ENCODE data around the gene SMIM35.
A peak's percentile ranks its signal among the peaks of the same experiment; 100 is the strongest.

The SMIM35 gene

DNA sequence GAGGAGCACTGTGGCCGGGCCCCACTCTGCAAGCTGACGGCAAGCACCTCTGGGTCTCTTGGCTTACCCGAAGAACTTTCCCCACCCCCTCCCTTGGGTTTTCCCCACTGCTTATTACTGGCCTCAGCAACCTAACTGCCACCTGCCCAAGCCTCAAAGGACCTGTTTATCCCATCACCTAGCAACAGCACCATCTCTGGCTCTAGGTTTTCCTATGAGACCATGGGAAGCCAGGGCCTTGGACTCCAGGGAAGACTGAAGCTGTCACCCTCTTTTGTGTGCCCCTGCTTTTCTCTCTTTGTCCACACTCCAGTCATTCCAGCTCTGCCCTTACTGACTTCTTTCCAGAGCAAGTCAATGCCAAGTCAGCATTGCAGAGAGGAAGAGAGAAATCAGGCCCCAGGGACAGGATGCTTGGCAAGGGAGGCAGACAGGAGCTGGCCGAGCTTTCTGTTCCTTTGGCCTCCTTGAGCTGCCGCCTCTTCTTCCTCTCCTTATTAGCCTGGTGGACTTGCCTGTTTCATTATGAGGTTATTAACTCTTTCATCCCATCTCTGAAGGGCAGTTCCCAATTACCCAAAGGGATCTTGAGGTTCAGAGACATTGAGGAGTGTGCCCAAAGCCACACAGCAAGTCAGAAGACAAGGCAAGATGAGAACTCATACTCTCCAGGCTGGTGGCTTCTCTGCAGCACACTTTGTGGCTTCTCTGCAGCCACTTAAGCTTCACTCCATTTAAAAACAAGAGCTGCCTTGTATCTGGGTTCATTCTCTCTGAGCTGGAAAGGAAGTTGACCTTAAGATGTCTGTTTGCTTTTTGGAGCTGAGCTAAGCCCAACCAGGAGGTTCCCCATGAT, at the start of gene SMIM35:
Gene SMIM35 (minus strand): TSS at position 51 of the 856 bp plus-strand sequence. CDS start 206 bp downstream, outside the sequence.
- no peak for DNase-seq

DNA sequence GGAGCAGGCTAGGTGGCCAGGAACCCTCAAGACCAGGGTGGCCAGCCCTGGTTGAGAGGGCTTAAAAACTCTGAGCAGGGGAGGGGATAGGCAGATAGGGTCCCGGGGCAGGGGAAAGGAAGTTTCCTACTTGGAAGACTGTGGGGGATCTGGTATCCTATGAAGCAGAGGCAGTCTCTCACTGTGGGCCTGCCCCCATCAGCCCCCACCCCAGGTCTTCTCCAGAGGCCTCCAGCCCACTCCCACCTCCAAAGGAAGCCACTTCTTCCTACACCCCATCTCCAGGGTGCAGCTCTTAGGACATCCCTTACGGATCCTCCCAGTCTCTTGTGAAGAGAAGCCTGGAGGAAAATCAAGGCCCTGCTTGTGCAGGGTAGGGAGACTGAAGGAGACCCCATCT, 49.6 kb upstream of the SMIM35 start:
- DNase-seq, result no peak

- no peak for DNase-seq
These were observed 49.0 kb upstream of the SMIM35 start for GRCh38 chr11:118135796-118136165.

GRCh38 chr11:118135051-118135795, 48.5 kb upstream of the SMIM35 start:
- DNase-seq, result no peak

GRCh38 chr11:118133816-118134215, 47.1 kb upstream of the SMIM35 start:
- DNase-seq, result no peak

- no peak for DNase-seq
These were observed 45.8 kb upstream of the SMIM35 start for GRCh38 chr11:118132385-118133151.

GRCh38 chr11:118129471-118130172, 42.9 kb upstream of the SMIM35 start:
- DNase-seq, result no peak

- DNase-seq, result no peak
These were observed 42.1 kb upstream of the SMIM35 start for GRCh38 chr11:118128721-118129470.

DNA sequence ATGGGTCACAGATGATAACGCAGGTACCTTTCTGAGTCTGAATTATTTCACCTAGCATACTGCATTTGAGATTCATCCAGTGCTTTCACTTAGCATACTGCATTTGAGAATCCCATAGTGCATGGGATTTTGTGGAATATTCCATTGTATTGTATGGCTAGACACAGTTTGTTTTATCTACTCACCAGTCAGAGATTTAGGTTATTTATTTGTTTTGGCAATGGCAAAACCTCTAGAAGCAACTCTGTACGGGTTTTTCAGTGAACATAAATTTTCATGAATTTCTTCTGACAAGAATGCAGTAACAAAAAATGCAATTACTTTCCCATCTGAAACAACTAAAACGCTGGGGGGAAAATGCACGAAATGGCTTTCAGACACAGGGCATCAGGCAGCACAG, 41.5 kb upstream of the SMIM35 start:
- DNase-seq, result no peak

DNA sequence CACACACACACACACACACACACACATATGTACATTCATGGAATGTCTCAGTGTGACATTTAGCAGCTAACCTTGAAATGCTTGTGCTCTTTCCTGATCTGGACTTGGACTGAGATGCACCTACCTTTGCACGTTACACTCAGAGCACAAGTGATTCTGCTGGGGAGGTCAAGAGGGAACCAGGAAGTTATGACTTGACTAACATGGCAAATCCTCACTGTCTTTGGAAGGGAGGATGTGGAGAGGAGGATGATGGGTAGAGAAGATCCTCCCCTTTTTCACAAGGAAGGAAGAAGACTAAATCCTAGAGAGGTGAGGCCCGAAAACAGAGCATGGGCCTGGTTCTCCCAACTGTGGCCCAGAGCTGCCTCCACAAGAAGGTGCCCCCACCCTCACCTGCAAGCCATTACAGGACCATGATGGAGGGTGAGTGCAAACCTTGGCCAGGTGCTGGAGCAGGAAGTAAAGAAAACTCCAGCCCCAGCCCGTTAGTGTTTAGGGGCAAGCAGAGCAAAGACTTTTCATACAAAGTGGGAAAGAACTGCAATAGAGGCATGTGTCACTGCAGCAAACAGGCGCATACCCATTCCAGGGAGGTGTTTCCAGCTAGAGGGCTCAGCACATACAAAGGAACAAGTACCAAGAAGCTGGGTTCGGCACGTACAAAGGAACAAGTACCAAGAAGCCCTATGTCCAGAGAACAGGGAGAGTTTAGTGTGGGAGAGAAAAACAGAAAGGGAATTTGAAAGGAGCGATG, 39.5 kb upstream of the SMIM35 start:
- DNase-seq, result no peak

DNA sequence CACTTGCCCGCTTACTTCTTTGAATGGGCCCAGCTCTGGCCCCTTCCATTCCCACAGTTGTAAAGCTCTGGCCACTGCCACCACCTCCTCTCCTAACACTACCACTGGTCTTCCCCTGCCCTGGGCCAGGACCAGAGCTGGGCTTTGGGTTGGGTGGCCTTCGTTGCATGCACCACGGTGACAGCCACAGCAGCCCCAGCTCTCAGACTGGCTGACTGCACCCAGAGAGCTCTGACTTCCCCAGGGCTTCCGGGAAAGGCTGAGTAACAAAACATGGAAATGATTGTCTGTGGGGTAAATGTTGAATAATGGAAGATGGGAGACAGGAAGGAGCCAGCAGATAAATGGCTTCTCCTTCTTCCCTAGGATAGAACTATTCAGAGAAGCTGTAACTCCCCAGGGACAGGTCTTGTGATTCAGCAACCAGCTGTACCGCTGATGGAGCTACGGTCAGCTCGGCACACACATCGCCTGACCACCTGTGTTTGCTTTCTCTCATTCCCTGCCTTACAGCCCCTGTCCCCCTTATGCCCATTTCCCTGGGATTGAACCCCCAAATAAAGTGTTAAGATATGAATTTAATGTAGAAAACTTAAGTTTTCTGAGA, 38.3 kb upstream of the SMIM35 start:
- DNase-seq, result peak; percentile 21

DNA sequence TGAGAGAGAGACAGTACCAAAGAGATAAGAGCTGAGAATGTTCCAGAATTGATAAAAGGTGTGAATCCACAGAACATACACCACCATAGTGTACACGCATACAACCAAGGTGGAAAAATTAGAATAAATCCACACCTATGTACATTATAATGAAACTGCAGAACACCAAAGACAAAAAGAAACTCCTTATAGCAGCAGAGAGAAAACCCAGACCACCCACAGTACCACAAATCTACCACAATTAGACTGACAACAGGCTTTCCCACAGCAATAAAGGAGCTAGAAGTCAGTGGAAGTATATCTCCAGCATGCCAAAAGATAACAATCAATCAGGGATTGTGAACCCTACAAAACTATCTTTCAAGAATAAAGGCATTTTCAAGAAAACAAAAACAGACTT, 34.0 kb upstream of the SMIM35 start:
- DNase-seq, result no peak

GRCh38 chr11:118117790-118118601, 31.2 kb upstream of the SMIM35 start:
- DNase-seq, result no peak

GRCh38 chr11:118115048-118115447, 28.3 kb upstream of the SMIM35 start:
- no peak for DNase-seq

GRCh38 chr11:118114266-118114665, 27.5 kb upstream of the SMIM35 start:
- no peak for DNase-seq

GRCh38 chr11:118112711-118113430, 26.1 kb upstream of the SMIM35 start:
- DNase-seq, result no peak

DNA sequence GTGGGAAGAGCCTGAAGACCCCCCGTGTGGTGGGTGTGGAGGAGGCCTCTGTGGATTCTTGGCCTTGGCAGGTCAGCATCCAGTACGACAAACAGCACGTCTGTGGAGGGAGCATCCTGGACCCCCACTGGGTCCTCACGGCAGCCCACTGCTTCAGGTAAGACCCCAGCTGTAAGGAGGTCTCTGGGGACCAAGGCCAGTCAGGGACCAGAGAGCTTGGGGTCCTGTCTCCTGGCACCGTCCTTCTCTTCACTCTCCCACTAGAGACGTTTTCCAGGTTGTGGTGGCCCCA, 24.9 kb upstream of the SMIM35 start:
- no peak for DNase-seq

DNA sequence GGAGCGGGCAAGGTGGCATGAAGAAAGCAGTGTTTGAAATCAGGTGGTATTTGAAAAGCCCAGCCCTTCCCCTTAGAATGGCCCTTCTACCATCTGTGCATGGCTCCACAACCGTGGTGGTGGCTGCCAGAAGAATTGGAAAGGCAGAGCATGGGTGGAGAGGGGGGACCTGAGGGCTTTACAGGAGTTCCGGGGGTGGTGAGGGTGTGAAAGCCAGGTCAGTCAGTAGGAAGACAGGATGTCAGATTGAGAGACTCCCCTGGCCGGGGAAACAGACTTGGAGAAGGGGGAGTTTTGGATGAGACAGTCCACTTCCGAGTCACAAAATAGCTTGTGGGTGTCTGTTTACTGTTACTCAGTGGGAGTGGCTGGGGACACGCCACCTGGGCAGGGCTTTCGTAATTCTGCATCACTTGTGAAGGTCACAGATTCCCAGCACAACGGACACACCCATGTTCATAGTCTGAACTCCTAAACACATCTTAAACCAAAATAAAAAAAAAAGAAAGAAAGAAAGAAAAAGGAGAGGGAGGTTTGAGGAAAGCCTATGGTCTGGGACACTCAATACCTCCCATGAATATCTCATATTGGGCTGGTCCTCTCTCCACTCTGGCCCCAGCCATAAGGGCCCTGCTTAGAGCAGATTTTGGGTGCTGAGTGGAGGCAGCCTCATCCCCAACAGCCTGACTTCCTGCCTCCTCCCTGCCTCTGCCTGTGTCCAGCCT, 24.4 kb upstream of the SMIM35 start:
- no peak for DNase-seq

DNA sequence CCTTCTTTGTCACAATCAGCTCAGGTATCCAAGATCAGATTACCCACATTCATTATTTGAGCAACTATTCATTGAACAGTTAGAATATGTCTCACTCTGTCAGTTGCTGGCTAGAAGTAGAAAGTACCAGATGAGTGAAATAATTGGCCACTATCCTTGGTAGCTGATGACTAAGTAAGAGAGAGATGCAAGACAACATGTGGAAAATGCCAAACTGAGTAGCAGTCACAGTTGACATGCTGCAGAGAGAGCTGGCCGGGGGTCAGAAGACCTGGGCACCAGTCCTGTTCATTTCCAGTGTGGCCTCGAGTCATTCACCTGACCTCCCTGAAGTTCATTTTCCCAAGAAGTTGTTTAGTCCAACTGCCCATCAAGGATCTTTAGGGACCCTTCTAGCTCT, 22.5 kb upstream of the SMIM35 start:
- no peak for DNase-seq
